Measurements from ENCODE around the gene KIAA0586.

KIAA0586 gene

DNA sequence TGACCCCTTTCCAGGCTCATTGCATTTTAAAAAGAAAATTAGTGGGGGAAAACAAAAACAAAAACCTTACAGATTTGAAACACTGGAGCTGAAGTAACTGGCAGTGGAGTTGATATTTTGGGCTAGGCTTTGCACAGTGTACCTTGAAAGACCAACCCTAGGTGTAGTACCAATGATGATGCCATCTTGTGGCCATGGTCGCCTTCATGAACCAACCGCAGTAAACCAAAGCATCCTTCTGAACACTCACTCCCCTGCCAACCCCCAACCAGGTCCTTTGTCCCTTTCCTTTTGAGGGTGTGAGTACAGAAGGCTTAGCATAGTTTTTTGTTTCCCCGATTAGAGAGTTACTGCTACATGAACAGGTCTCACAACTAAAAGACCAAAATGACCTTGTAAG lies 25.9 kb upstream of the KIAA0586 start:
- ATAC-seq, result 0 out of 3 replicates have a peak, but pooled peaks have one; percentile 22
- no peak for TF ChIP-seq ZNF70 (CRISPR knock-in tag; IDR thresholded peaks at IDR 0.05)
- TF ChIP-seq ISL1 (CRISPR knock-in tag; IDR thresholded peaks at IDR 0.05), result no peak
- no peak for TF ChIP-seq ZNF565 (CRISPR knock-in tag; conservative IDR thresholded peaks at IDR 0.05; ENCODE audit: low read depth)
- TF ChIP-seq, protein P1, sequence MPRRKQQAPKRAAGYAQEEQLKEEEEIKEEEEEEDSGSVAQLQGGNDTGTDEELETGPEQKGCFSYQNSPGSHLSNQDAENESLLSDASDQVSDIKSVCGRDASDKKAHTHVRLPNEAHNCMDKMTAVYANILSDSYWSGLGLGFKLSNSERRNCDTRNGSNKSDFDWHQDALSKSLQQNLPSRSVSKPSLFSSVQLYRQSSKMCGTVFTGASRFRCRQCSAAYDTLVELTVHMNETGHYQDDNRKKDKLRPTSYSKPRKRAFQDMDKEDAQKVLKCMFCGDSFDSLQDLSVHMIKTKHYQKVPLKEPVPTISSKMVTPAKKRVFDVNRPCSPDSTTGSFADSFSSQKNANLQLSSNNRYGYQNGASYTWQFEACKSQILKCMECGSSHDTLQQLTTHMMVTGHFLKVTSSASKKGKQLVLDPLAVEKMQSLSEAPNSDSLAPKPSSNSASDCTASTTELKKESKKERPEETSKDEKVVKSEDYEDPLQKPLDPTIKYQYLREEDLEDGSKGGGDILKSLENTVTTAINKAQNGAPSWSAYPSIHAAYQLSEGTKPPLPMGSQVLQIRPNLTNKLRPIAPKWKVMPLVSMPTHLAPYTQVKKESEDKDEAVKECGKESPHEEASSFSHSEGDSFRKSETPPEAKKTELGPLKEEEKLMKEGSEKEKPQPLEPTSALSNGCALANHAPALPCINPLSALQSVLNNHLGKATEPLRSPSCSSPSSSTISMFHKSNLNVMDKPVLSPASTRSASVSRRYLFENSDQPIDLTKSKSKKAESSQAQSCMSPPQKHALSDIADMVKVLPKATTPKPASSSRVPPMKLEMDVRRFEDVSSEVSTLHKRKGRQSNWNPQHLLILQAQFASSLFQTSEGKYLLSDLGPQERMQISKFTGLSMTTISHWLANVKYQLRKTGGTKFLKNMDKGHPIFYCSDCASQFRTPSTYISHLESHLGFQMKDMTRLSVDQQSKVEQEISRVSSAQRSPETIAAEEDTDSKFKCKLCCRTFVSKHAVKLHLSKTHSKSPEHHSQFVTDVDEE (CRISPR knock-in tag; IDR thresholded peaks at IDR 0.05), result no peak
- TF ChIP-seq ZFP3 (CRISPR knock-in tag; IDR thresholded peaks at IDR 0.05), result no peak
- no peak for TF ChIP-seq SNAI2 (CRISPR knock-in tag; IDR thresholded peaks at IDR 0.05)
- TF ChIP-seq BACH2 (CRISPR knock-in tag; IDR thresholded peaks at IDR 0.05; ENCODE audit: borderline replicate concordance), result no peak
- TF ChIP-seq, protein P2, sequence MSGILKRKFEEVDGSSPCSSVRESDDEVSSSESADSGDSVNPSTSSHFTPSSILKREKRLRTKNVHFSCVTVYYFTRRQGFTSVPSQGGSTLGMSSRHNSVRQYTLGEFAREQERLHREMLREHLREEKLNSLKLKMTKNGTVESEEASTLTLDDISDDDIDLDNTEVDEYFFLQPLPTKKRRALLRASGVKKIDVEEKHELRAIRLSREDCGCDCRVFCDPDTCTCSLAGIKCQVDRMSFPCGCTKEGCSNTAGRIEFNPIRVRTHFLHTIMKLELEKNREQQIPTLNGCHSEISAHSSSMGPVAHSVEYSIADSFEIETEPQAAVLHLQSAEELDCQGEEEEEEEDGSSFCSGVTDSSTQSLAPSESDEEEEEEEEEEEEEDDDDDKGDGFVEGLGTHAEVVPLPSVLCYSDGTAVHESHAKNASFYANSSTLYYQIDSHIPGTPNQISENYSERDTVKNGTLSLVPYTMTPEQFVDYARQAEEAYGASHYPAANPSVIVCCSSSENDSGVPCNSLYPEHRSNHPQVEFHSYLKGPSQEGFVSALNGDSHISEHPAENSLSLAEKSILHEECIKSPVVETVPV (CRISPR knock-in tag; IDR thresholded peaks at IDR 0.05), result no peak
- TF ChIP-seq ESRRG (CRISPR knock-in tag; IDR thresholded peaks at IDR 0.05), result no peak
- no peak for TF ChIP-seq ZNF8 (CRISPR knock-in tag; IDR thresholded peaks at IDR 0.05)
- no peak for TF ChIP-seq ARNTL (CRISPR knock-in tag; IDR thresholded peaks at IDR 0.05; ENCODE audit: borderline replicate concordance, low read depth)

DNA sequence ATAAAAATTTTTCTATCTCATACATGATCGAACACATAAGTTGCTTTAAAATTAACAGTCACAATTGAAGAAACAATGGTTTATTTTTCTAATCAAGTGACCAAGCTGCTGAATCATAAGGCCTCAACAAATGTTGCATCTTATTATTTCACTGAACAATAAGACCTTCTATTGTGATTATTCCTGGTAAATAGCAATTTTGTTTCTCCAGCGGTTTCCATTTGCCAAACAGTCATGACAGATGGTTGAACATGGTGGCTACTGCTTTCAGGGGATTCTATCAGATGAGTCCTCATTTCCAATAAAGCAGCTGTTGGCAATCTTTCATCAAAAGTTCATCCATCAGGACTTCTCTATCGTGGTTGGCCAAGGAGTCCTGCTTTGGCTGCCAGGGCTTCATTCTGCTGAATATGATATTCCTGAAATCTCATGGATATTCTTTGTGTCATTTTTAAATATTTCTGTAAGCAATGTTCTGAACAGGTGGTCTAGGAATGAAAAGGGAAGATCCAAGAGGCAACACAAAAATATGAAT lies 18.8 kb upstream of the KIAA0586 start:
- no peak for ATAC-seq
- TF ChIP-seq, protein P3, sequence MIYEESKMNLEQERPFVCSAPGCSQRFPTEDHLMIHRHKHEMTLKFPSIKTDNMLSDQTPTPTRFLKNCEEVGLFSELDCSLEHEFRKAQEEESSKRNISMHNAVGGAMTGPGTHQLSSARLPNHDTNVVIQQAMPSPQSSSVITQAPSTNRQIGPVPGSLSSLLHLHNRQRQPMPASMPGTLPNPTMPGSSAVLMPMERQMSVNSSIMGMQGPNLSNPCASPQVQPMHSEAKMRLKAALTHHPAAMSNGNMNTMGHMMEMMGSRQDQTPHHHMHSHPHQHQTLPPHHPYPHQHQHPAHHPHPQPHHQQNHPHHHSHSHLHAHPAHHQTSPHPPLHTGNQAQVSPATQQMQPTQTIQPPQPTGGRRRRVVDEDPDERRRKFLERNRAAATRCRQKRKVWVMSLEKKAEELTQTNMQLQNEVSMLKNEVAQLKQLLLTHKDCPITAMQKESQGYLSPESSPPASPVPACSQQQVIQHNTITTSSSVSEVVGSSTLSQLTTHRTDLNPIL (CRISPR knock-in tag; IDR thresholded peaks at IDR 0.05; ENCODE audit: low read depth), result no peak
- TF ChIP-seq RARB (CRISPR knock-in tag; IDR thresholded peaks at IDR 0.05) (no peak), PPARA (CRISPR knock-in tag; IDR thresholded peaks at IDR 0.05; ENCODE audit: borderline replicate concordance) (no peak), TOX (CRISPR knock-in tag; IDR thresholded peaks at IDR 0.05; ENCODE audit: borderline replicate concordance) (no peak), GLIS3 (CRISPR knock-in tag; IDR thresholded peaks at IDR 0.05) (no peak), ISL1 (CRISPR knock-in tag; IDR thresholded peaks at IDR 0.05) (no peak), OSR1 (CRISPR knock-in tag; IDR thresholded peaks at IDR 0.05) (no peak), CSDC2 (CRISPR knock-in tag; IDR thresholded peaks at IDR 0.05) (no peak), ZFP30 (CRISPR knock-in tag; IDR thresholded peaks at IDR 0.05) (no peak), TCF4 (CRISPR knock-in tag; IDR thresholded peaks at IDR 0.05; ENCODE audit: borderline replicate concordance) (no peak), ZNF70 (CRISPR knock-in tag; IDR thresholded peaks at IDR 0.05) (no peak), ARNTL (CRISPR knock-in tag; IDR thresholded peaks at IDR 0.05; ENCODE audit: borderline replicate concordance, low read depth) (no peak), ZNF565 (CRISPR knock-in tag; conservative IDR thresholded peaks at IDR 0.05; ENCODE audit: low read depth) (no peak)
- TF ChIP-seq, protein P1 (CRISPR knock-in tag; IDR thresholded peaks at IDR 0.05), result no peak

DNA sequence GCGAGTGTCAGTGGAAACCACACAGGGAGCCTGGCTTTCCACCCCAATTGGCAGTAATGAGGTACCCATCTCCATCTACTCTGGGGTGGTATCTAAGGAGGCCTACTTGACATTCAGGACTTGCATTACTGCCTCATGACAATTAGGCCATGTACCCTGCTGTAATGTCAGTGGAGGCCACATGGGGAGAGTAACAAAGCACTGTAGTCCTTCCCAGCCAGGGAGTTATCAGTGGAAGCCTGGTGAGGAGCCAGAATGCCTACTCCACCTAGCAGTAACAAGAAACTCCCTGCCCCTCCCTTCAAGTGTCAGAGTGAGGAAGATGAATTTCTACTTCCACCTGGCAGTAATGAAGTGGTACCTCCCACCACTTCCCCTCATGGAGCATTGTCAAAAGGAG lies 12.7 kb upstream of the KIAA0586 start:
- TF ChIP-seq, protein P3 (CRISPR knock-in tag; IDR thresholded peaks at IDR 0.05; ENCODE audit: low read depth), result no peak
- no peak for TF ChIP-seq GLIS3 (CRISPR knock-in tag; IDR thresholded peaks at IDR 0.05)
- TF ChIP-seq, protein P2 (CRISPR knock-in tag; IDR thresholded peaks at IDR 0.05), result no peak
- ATAC-seq, result no peak

Measured in SK-N-SH treated with all-trans-retinoic acid at 6 μM for 48 hours (cell line).